HepG2 (cell line): ENCODE measurements around the gene FILIP1. TPM values are rescaled to one million over a fixed set of nuclear protein-coding genes. Genes with fewer than 3 reads are reported as not detected.

Experiments used
- AGO2 ChIP-seq: fragments of 200-400 bp; formaldehyde crosslinking; optimal IDR thresholded peaks from 2 replicates; pipeline ENCODE3; 2017; ENCODE audit warnings: mild to moderate bottlenecking, low read depth, low read length, moderate library complexity
- CC2D1A ChIP-seq: sonication (generic); formaldehyde crosslinking; IDR thresholded peaks from 2 replicates; pipeline ENCODE4 v1.8.1; 2023; ENCODE audit warnings: mild to moderate bottlenecking, missing genetic modification reagents
- CCAR2 ChIP-seq: fragments of 200-400 bp; formaldehyde crosslinking; optimal IDR thresholded peaks from 2 replicates; pipeline ENCODE3; 2018; ENCODE audit warnings: low read depth, mild to moderate bottlenecking, low read length, moderate library complexity
- CTCF ChIP-seq: sonication (generic); formaldehyde crosslinking; IDR thresholded peaks from 2 replicates; pipeline ENCODE4 v1.5.0; 2020; ENCODE audit warnings: mild to moderate bottlenecking, missing genetic modification reagents, moderate library complexity
- DNMT1 ChIP-seq: sonication (generic); formaldehyde crosslinking; IDR thresholded peaks from 2 replicates; pipeline ENCODE4 v1.5.1; 2020; ENCODE audit warnings: mild to moderate bottlenecking, missing genetic modification reagents
- HNRNPUL1 ChIP-seq: fragments of 200-400 bp; formaldehyde crosslinking; IDR thresholded peaks from 2 replicates; pipeline ENCODE4 v1.6.1; 2017; ENCODE audit warnings: low read depth, mild to moderate bottlenecking, low read length, moderate library complexity
- KDM5B ChIP-seq: sonication (generic); formaldehyde crosslinking; IDR thresholded peaks from 2 replicates; pipeline ENCODE4 v1.4.0; 2020; ENCODE audit warnings: missing genetic modification reagents, mild to moderate bottlenecking, borderline replicate concordance
- MED8 ChIP-seq: sonication (generic); formaldehyde crosslinking; IDR thresholded peaks from 2 replicates; pipeline ENCODE4 v1.8.1; 2023; ENCODE audit warnings: mild to moderate bottlenecking, missing genetic modification reagents; ENCODE audit not compliant: insufficient replicate concordance
- MLLT10 ChIP-seq: sonication (generic); formaldehyde crosslinking; IDR thresholded peaks from 2 replicates; pipeline ENCODE4 v1.4.0; 2020; ENCODE audit warnings: missing genetic modification reagents
- MTERF4 ChIP-seq: sonication (generic); formaldehyde crosslinking; IDR thresholded peaks from 2 replicates; pipeline ENCODE4 v1.8.0; 2023; ENCODE audit warnings: mild to moderate bottlenecking, missing genetic modification reagents
- NAIF1 ChIP-seq: sonication (generic); formaldehyde crosslinking; IDR thresholded peaks from 2 replicates; pipeline ENCODE4 v1.5.0; 2020; ENCODE audit warnings: mild to moderate bottlenecking, missing genetic modification reagents, borderline replicate concordance
- PHB2 ChIP-seq: fragments of 450-650 bp; IDR thresholded peaks from 2 replicates; pipeline ENCODE4 v1.6.1; 2018; ENCODE audit not compliant: partially characterized antibody
- THAP7 ChIP-seq: sonication (generic); formaldehyde crosslinking; IDR thresholded peaks from 2 replicates; pipeline ENCODE4 v1.8.1; 2023; ENCODE audit warnings: mild to moderate bottlenecking, missing genetic modification reagents
- ZBTB39 ChIP-seq: sonication (generic); formaldehyde crosslinking; IDR thresholded peaks from 2 replicates; pipeline ENCODE4 v1.5.0; 2020; ENCODE audit warnings: missing genetic modification reagents
- ZFAT ChIP-seq: sonication (generic); formaldehyde crosslinking; conservative IDR thresholded peaks from 2 replicates; pipeline ENCODE4 v1.8.1; 2023; ENCODE audit warnings: missing genetic modification reagents, inconsistent platforms
- ZNF12 ChIP-seq: sonication (generic); formaldehyde crosslinking; IDR thresholded peaks from 2 replicates; pipeline ENCODE4 v1.5.0; 2020; ENCODE audit warnings: missing genetic modification reagents
- ZNF24 ChIP-seq: fragments of 450-650 bp; IDR thresholded peaks from 2 replicates; pipeline ENCODE4 v1.6.1; 2017; ENCODE audit warnings: antibody characterized with exemption, mild to moderate bottlenecking
- ZNF563 ChIP-seq: sonication (generic); formaldehyde crosslinking; IDR thresholded peaks from 2 replicates; pipeline ENCODE4 v1.8.0; 2022; ENCODE audit warnings: mild to moderate bottlenecking, moderate library complexity, missing genetic modification reagents
- polyA plus RNA-seq, 8 experiments: library from polyadenylated mRNA; depleted of rRNA in 3 of 8; stranded (reverse) in 7 of 8; unstranded in 1 of 8; fragments of >200 nt; fragmentation: Illumina TruSeq in 4 of 8; extraction: Trizol in 4 of 8; gene quantifications; 2 replicates each; pipeline versions ENCODE4 v1.2.1 to v1.2.3, GENCODE V29; 2011 to 2016; ENCODE audit warnings: low read depth in 4 of 8, missing spikeins in 1 of 8, mixed read lengths in 1 of 8; ENCODE audit not compliant: insufficient read depth in 1 of 8
- total RNA-seq, 5 experiments: library from RNA; depleted of rRNA; stranded (reverse); fragments of >200 nt; fragmentation: Illumina TruSeq; extraction: Trizol; gene quantifications; 2 replicates each; pipeline ENCODE4 v1.2.3, GENCODE V29; 2016; ENCODE audit warnings: low read depth in 1 of 5
- TF ChIP-seq, protein P1 (sequence below): sonication (generic); formaldehyde crosslinking; IDR thresholded peaks from 2 replicates; pipeline ENCODE4 v1.5.1; 2020; ENCODE audit warnings: mild to moderate bottlenecking, missing genetic modification reagents, moderate library complexity

FILIP1 gene
- total and polyA plus RNA-seq, 2 of the 13 experiments (the other 11 are each of a cell fraction or from before 2014, with no cell fraction given), result not detected

DNA sequence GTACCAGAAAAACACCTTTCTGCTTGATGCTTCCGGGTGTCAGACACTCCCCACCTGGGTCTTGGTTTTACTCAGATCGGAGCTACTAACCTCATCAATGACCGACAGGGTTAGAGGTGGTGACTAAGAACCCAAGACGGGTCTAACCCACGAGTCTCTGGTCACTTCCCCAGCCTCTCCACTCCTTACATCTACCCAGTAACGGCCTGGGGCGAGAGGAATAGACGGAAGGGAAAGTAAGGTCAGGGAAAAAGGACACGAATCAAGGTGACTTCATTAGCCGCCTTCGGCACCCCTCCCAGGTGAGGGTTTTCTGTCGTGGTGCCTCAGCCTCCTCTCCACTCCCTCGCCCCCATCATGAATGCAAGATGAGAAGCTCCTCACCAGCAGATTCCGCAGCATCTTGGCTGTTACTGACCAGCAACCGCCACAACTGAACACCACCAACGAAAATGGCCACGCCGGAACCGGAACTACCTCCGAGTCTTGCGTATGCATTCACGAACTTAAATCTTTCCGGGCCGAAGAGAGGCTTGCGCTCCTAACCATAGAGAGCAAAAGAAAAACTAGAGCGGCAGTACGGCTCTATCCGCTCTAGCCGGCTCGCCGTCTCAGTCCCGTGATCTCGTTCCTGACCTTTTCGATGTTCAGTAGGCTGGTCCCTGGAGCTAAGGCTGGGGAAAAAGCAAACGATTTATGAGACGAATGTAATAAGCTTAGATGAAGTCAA is 250.1 kb downstream of the FILIP1 start, which contains the start of gene COX7A2 (continued):
- 0 out of 2 replicates have a peak, but pooled peaks have one; percentile 5 for TF ChIP-seq CTCF (CRISPR knock-in tag)
- TF ChIP-seq THAP7 (CRISPR knock-in tag), result 0 out of 2 replicates have a peak, but pooled peaks have one; percentile 39
- TF ChIP-seq AGO2, result no peak
- no peak for TF ChIP-seq MLLT10 (CRISPR knock-in tag)
- peak; percentile 48; the same call in 1 of the 2 replicates for TF ChIP-seq KDM5B (CRISPR knock-in tag)
- TF ChIP-seq ZBTB39 (CRISPR knock-in tag), result 0 out of 2 replicates have a peak, but pooled peaks have one; percentile 20
- no peak for TF ChIP-seq HNRNPUL1
- peak; percentile 62 for TF ChIP-seq CCAR2
- peak; percentile 48; the same call in 1 of the 2 replicates for TF ChIP-seq ZNF563 (CRISPR knock-in tag)
- TF ChIP-seq, protein P1, sequence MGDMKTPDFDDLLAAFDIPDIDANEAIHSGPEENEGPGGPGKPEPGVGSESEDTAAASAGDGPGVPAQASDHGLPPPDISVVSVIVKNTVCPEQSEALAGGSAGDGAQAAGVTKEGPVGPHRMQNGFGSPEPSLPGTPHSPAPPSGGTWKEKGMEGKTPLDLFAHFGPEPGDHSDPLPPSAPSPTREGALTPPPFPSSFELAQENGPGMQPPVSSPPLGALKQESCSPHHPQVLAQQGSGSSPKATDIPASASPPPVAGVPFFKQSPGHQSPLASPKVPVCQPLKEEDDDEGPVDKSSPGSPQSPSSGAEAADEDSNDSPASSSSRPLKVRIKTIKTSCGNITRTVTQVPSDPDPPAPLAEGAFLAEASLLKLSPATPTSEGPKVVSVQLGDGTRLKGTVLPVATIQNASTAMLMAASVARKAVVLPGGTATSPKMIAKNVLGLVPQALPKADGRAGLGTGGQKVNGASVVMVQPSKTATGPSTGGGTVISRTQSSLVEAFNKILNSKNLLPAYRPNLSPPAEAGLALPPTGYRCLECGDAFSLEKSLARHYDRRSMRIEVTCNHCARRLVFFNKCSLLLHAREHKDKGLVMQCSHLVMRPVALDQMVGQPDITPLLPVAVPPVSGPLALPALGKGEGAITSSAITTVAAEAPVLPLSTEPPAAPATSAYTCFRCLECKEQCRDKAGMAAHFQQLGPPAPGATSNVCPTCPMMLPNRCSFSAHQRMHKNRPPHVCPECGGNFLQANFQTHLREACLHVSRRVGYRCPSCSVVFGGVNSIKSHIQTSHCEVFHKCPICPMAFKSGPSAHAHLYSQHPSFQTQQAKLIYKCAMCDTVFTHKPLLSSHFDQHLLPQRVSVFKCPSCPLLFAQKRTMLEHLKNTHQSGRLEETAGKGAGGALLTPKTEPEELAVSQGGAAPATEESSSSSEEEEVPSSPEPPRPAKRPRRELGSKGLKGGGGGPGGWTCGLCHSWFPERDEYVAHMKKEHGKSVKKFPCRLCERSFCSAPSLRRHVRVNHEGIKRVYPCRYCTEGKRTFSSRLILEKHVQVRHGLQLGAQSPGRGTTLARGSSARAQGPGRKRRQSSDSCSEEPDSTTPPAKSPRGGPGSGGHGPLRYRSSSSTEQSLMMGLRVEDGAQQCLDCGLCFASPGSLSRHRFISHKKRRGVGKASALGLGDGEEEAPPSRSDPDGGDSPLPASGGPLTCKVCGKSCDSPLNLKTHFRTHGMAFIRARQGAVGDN (CRISPR knock-in tag), result peak; percentile 61
- no peak for TF ChIP-seq ZFAT (CRISPR knock-in tag)
- TF ChIP-seq MTERF4 (CRISPR knock-in tag), result no peak
- TF ChIP-seq MED8 (CRISPR knock-in tag), result no peak
- no peak for TF ChIP-seq ZNF12 (CRISPR knock-in tag)
- TF ChIP-seq DNMT1 (CRISPR knock-in tag), result no peak
- no peak for TF ChIP-seq CC2D1A (CRISPR knock-in tag)
- no peak for TF ChIP-seq PHB2
- peak; percentile 88 for TF ChIP-seq NAIF1 (CRISPR knock-in tag)
- TF ChIP-seq ZNF24, result peak; percentile 28; the same call in 1 of the 2 replicates
